ENCODE results near the gene PCNT. TPM values are rescaled to one million over a fixed set of nuclear protein-coding genes. Genes with fewer than 3 reads are reported as not detected.
A peak's percentile ranks its signal among the peaks of the same experiment; 100 is the strongest.

PCNT gene
- total RNA-seq, 2 experiments from 2014 or later: 54.4 to 55.5 TPM

- no peak for DNase-seq
- Mint-ChIP-seq H3K9me3 (no peaks in the 10 kb centered on the region), H3K27me3 (no peaks in the 10 kb centered on the region), H3K27ac (no peak overlapping the region), H3K4me1 (ENCODE audit: low read depth) (no peaks in the 10 kb centered on the region), H3K4me3 (no peak overlapping the region), H3K36me3 (ENCODE audit: low read depth) (peaks cover 86% of the 10 kb centered on the region)
- no peak overlapping the region for H3K4me3 ChIP-seq (ENCODE audit: low read length)
- CTCF ChIA-PET: no interaction called here
- H3K36me3 ChIP-seq (ENCODE audit: insufficient read depth, low read length): peaks cover 89% of the 10 kb centered on the region
- intact Hi-C loops (cut with DNase I, micrococcal nuclease): no loop called here
- no peak for TF ChIP-seq CTCF (IDR thresholded peaks at IDR 0.05)
- no peaks in the 10 kb centered on the region for H3K27me3 ChIP-seq (ENCODE audit: control insufficient read depth in 1 of 2, insufficient read depth in 2 of 2, low read length in 2 of 2)
- POLR2A ChIA-PET: no interaction called here
- no peak overlapping the region for H3K27ac ChIP-seq (ENCODE audit: low read depth in 1 of 2, low read length in 2 of 2)
- ATAC-seq (ENCODE audit: poor library complexity): no peak
- no peaks in the 10 kb centered on the region for H3K4me1 ChIP-seq (ENCODE audit: insufficient read depth, low read length)
- peaks cover 0 to 4% of the 10 kb centered on the region in 2 experiments for H3K9me3 ChIP-seq (ENCODE audit: control insufficient read depth in 1 of 2, insufficient read depth in 1 of 2, low read length in 2 of 2)
Observed at GRCh38 chr21:46354046-46354445, 30.1 kb downstream of the PCNT start.

- H3K27me3 Mint-ChIP-seq: no peaks in the 10 kb centered on the region
- intact Hi-C loops (cut with DNase I, micrococcal nuclease): no loop called here
Observed at GRCh38 chr21:46354518-46354917, 30.6 kb downstream of the PCNT start.

GRCh38 chr21:46355161-46356004, 31.4 kb downstream of the PCNT start:
- Mint-ChIP-seq H3K4me1 (ENCODE audit: low read depth) (no peaks in the 10 kb centered on the region), H3K4me3 (no peak overlapping the region), H3K9me3 (no peaks in the 10 kb centered on the region), H3K27me3 (no peaks in the 10 kb centered on the region), H3K27ac (no peak overlapping the region), H3K36me3 (ENCODE audit: low read depth) (peaks cover 76% of the 10 kb centered on the region)
- peaks cover 77% of the 10 kb centered on the region for H3K36me3 ChIP-seq (ENCODE audit: insufficient read depth, low read length)
- no peaks in the 10 kb centered on the region for H3K27me3 ChIP-seq (ENCODE audit: control insufficient read depth in 1 of 2, insufficient read depth in 2 of 2, low read length in 2 of 2)
- ChIA-PET POLR2A (no interaction called here), CTCF (no interaction called here)
- no peaks in the 10 kb centered on the region for H3K4me1 ChIP-seq (ENCODE audit: insufficient read depth, low read length)
- intact Hi-C loops (cut with DNase I, micrococcal nuclease): no loop called here
- H3K9me3 ChIP-seq (ENCODE audit: control insufficient read depth in 1 of 2, insufficient read depth in 1 of 2, low read length in 2 of 2): peaks cover 0 to 4% of the 10 kb centered on the region in 2 experiments
- ATAC-seq (ENCODE audit: poor library complexity) (no peak), DNase-seq (peak in 1 of 14 experiments; percentile 25)
- no peak overlapping the region for H3K27ac ChIP-seq (ENCODE audit: low read depth in 1 of 2, low read length in 2 of 2)
- H3K4me3 ChIP-seq (ENCODE audit: low read length): no peak overlapping the region
- TF ChIP-seq CTCF (IDR thresholded peaks at IDR 0.05): no peak

More at GRCh38 chr21:46354518-46354917, 30.6 kb downstream of the PCNT start:
- Mint-ChIP-seq H3K4me1 (ENCODE audit: low read depth) (no peaks in the 10 kb centered on the region), H3K27ac (no peak overlapping the region), H3K4me3 (no peak overlapping the region), H3K9me3 (no peaks in the 10 kb centered on the region), H3K36me3 (ENCODE audit: low read depth) (peaks cover 84% of the 10 kb centered on the region)
- peaks cover 0 to 4% of the 10 kb centered on the region in 2 experiments for H3K9me3 ChIP-seq (ENCODE audit: control insufficient read depth in 1 of 2, insufficient read depth in 1 of 2, low read length in 2 of 2)
- H3K27ac ChIP-seq (ENCODE audit: low read depth in 1 of 2, low read length in 2 of 2): no peak overlapping the region
- H3K4me3 ChIP-seq (ENCODE audit: low read length): no peak overlapping the region
- CTCF ChIA-PET: no interaction called here
- peaks cover 85% of the 10 kb centered on the region for H3K36me3 ChIP-seq (ENCODE audit: insufficient read depth, low read length)
- no peak for TF ChIP-seq CTCF (IDR thresholded peaks at IDR 0.05)
- DNase-seq: no peak
- no peaks in the 10 kb centered on the region for H3K4me1 ChIP-seq (ENCODE audit: insufficient read depth, low read length)
- POLR2A ChIA-PET: no interaction called here
- no peaks in the 10 kb centered on the region for H3K27me3 ChIP-seq (ENCODE audit: control insufficient read depth in 1 of 2, insufficient read depth in 2 of 2, low read length in 2 of 2)
- no peak for ATAC-seq (ENCODE audit: poor library complexity)
